Ishikawa (cell line): ENCODE measurements around the gene ZNF829.

Experiments used
- CEBPB ChIP-seq: IDR thresholded peaks from 2 replicates; pipeline ENCODE4 v1.6.1; 2012
- CREB1 ChIP-seq: IDR thresholded peaks from 2 replicates; pipeline ENCODE4 v1.6.1; 2012; ENCODE audit warnings: low read depth
- EGR1 ChIP-seq: IDR thresholded peaks from 2 replicates; pipeline ENCODE4 v1.6.1; 2012
- EP300 ChIP-seq: IDR thresholded peaks from 2 replicates; pipeline ENCODE4 v1.6.1; 2012; ENCODE audit warnings: borderline replicate concordance
- FOXM1 ChIP-seq: IDR thresholded peaks from 2 replicates; pipeline ENCODE4 v1.6.1; 2012; ENCODE audit warnings: low read depth, borderline replicate concordance
- MAX ChIP-seq: IDR thresholded peaks from 2 replicates; pipeline ENCODE4 v1.6.1; 2012
- NFIC ChIP-seq: IDR thresholded peaks from 2 replicates; pipeline ENCODE4 v1.6.1; 2012
- REST ChIP-seq: IDR thresholded peaks from 2 replicates; pipeline ENCODE4 v1.6.1; 2012; ENCODE audit warnings: low read depth, mild to moderate bottlenecking
- TCF12 ChIP-seq: IDR thresholded peaks from 2 replicates; pipeline ENCODE4 v1.6.1; 2012; ENCODE audit warnings: low read depth
- TEAD4 ChIP-seq: IDR thresholded peaks from 2 replicates; pipeline ENCODE4 v1.6.1; 2012
- USF1 ChIP-seq: IDR thresholded peaks from 2 replicates; pipeline ENCODE4 v1.6.1; 2012
- YY1 ChIP-seq: IDR thresholded peaks from 2 replicates; pipeline ENCODE4 v1.6.1; 2012; ENCODE audit warnings: low read depth
- ZBTB7A ChIP-seq: IDR thresholded peaks from 2 replicates; pipeline ENCODE4 v1.6.1; 2012; ENCODE audit warnings: low read depth

Gene ZNF829

DNA sequence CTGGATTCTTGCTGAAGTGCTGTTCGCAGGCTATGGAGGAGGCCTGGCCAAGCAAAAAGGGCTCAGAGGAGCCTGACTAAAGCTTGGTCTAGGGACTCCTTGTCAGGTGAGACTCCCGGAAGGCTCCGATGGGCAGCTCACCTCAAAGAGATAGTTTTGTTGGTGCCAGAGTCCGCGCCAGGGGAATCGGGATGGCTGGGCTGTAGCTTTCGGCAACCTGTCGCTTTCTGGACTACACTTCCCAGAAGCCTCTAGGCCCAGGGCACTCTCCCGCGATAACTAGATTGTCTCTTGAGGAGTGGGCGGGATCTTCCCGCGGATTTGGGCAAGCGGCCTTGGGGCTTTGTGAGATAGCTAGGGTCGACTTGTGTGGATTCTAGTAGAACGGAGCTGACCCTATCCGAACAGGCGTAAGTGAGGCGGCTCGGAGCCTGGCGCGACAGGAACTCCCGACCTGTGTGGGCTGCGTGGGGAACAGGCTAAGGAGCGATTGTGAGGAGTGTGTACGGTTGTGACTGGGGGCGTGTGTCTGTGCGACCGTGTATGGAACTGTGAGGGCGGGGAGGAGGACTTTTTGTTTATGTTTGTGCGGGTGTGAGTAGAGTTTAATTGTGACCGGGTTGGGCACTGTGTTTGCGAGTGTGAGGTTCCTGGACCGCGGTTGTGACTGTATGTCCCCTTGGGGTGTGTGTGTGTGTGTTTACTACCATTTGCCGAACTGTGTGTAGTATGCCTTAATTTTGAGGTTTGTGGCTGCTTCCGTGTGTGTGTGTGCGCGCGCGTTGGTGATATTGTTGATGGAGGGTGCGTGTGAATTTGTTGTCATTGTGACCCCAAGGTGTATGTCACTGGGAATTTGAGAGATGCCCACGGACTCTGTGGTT, 65.3 kb downstream of the ZNF829 start, which contains the start of gene ZNF345:
TSS of gene ZNF345 (plus strand) at position 318 of the 884 bp plus-strand sequence. CDS start 25,955 bp downstream, outside the sequence.
- TF ChIP-seq YY1 (no peak), NFIC (no peak), FOXM1 (no peak), CEBPB (no peak), EP300 (no peak), USF1 (no peak), REST (no peak), TCF12 (no peak), EGR1 (no peak), CREB1 (no peak), ZBTB7A (no peak), TEAD4 (no peak)

DNA sequence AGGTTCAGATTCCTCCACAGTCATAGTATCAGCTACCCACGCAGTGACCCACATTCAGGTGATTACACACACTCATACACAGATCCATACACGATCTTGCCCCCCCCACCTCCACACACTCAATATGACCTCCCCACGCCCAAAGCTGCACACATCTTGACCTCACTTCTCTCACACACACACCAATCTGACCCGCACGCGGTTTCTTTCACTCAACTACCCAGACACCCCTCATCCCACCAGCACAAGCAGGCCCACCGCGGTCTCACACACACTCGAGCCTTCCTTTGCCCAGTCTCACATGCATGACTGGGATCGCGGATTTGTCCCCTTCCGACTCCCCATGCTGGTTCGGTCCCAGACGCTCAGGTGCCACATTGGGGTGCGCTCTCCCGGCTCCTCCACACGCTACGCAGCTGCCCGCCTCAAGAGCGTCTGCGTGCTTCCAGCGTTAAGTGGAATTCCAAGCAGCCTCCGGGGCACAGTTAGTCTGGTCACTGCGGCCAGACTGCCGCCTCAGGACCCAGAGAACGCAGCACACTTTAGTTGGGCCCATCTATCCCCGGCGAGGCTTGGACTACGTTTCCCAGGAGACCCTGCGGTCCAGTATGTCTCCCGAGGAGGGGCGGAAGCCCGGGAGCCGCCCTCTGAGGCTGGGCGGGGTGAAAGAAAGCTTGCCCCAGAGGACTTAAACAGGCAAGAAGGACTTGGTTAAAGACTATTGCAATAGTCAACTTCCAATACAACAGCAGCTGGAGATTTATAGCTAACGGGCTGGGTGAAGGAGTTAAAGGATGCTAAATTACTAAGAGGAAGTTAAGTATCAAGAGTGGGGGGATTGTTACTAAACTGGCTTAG, 66.2 kb downstream of the ZNF829 start:
- TF ChIP-seq ZBTB7A (no peak), YY1 (peak; percentile 78), NFIC (no peak), EGR1 (no peak), MAX (0 out of 2 replicates have a peak, but pooled peaks have one; percentile 12)

DNA sequence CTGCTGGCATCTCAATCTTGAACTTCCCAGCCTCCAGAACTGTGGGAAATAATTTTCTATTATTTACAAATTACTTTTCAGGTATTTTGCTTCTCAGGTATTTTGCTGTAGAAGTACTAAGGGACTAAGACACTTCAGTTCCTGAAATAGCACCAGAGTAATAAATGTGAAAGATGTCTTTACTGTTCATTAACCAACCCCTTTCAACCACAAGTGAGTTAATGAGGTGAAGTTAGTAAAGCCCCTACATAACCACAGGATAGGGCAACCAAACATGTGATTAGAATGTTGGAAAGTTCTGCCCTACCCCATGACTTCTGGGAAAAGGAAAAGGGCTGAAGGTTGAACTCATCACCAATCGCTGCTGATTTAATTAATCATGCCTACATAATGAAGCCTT, 68.1 kb downstream of the ZNF829 start:
- no peak for TF ChIP-seq CREB1
- no peak for TF ChIP-seq FOXM1
- TF ChIP-seq TEAD4 = no peak
- TF ChIP-seq MAX = no peak
- TF ChIP-seq NFIC = no peak
- no peak for TF ChIP-seq REST
- TF ChIP-seq USF1 = no peak
- no peak for TF ChIP-seq ZBTB7A
- TF ChIP-seq CEBPB = no peak
- no peak for TF ChIP-seq EP300
- no peak for TF ChIP-seq TCF12

GRCh38 chr19:36838784-36839324, 77.2 kb downstream of the ZNF829 start:
- TF ChIP-seq REST (no peak), CEBPB (no peak), CREB1 (no peak)
